GM12872 (cell line): ENCODE measurements around the gene KCNAB2.

Experiments
- CTCF ChIP-seq: IDR thresholded peaks from 3 replicates; pipeline ENCODE4 v1.5.1; 2011; ENCODE audit warnings: low read depth, mild to moderate bottlenecking, low read length, moderate library complexity; ENCODE audit not compliant: insufficient read depth

Gene KCNAB2

GRCh38 chr1:6125366-6125765, 79.7 kb downstream of the KCNAB2 start:
- no peak for TF ChIP-seq CTCF

- TF ChIP-seq CTCF, result no peak
Observed at GRCh38 chr1:6126028-6126427, 80.3 kb downstream of the KCNAB2 start.

GRCh38 chr1:6126521-6127067, 80.9 kb downstream of the KCNAB2 start:
- no peak for TF ChIP-seq CTCF

GRCh38 chr1:6127587-6128163, 82.0 kb downstream of the KCNAB2 start:
- TF ChIP-seq CTCF, result no peak

GRCh38 chr1:6128276-6129081, 82.8 kb downstream of the KCNAB2 start:
- TF ChIP-seq CTCF, result no peak

GRCh38 chr1:6129313-6129712, 83.6 kb downstream of the KCNAB2 start:
- TF ChIP-seq CTCF, result no peak

- no peak for TF ChIP-seq CTCF
Observed at GRCh38 chr1:6130036-6130435, 84.3 kb downstream of the KCNAB2 start.
